ENCODE results near the gene FRS3.

FRS3 gene

GRCh38 chr6:41724586-41725501, 54.9 kb downstream of the FRS3 start:
- peak; percentile 11 for DNase-seq

- DNase-seq = no peak
Observed at GRCh38 chr6:41724228-41724580, 55.5 kb downstream of the FRS3 start.

GRCh38 chr6:41723530-41724227, 56.0 kb downstream of the FRS3 start:
- DNase-seq = no peak

GRCh38 chr6:41722969-41723529, 56.7 kb downstream of the FRS3 start:
- DNase-seq = no peak

- DNase-seq = no peak
Observed at GRCh38 chr6:41721414-41721813, 58.3 kb downstream of the FRS3 start.

- no peak for DNase-seq
Observed at GRCh38 chr6:41720783-41721182, 58.9 kb downstream of the FRS3 start.

- DNase-seq = no peak
Observed at GRCh38 chr6:41720262-41720620, 59.5 kb downstream of the FRS3 start.

All from NCI-H1105 (cell line).